Astrocyte (in vitro differentiated cells and primary cell): ENCODE data around the gene LRFN5. TPM values are rescaled to one million over a fixed set of nuclear protein-coding genes. Genes with fewer than 3 reads are reported as not detected.

Experiments used
- DNase-seq: peaks from one replicate; pipeline ENCODE4 v3.0.0-alpha.2; 2010; ENCODE audit warnings: low read depth
- FAIRE-seq: peaks from 2 replicates; lab custom pipeline; 2011; peaks lifted over from hg19 to GRCh38; lab: Jason Lieb, UNC
- H2AFZ ChIP-seq: 2 replicates; pipeline ENCODE4 v1.6.0; 2012; ENCODE audit warnings: low read depth, low read length, inconsistent platforms
- H3K27ac ChIP-seq: 2 replicates; pipeline ENCODE4 v1.5.1; 2011; ENCODE audit warnings: low read depth, low read length, inconsistent platforms
- H3K27me3 ChIP-seq: 2 replicates; pipeline ENCODE4 v1.6.0; 2011; ENCODE audit warnings: low read length, inconsistent platforms; ENCODE audit not compliant: insufficient read depth
- H3K36me3 ChIP-seq: 2 replicates; pipeline ENCODE4 v1.5.1; 2011; ENCODE audit warnings: low read length, inconsistent platforms; ENCODE audit not compliant: insufficient read depth
- H3K4me1 ChIP-seq: 2 replicates; pipeline ENCODE4 v1.5.1; 2011; ENCODE audit warnings: low read length, inconsistent platforms; ENCODE audit not compliant: insufficient read depth
- H3K4me2 ChIP-seq: 2 replicates; pipeline ENCODE4 v1.6.0; 2012; ENCODE audit warnings: low read length, inconsistent platforms
- H3K4me3 ChIP-seq: 2 replicates; pipeline ENCODE4 v1.5.1; 2011; ENCODE audit warnings: low read depth, mild to moderate bottlenecking, low read length, inconsistent platforms; ENCODE audit not compliant: insufficient read depth
- H3K79me2 ChIP-seq: 2 replicates; pipeline ENCODE4 v1.6.0; 2012; ENCODE audit warnings: mild to moderate bottlenecking, low read length, inconsistent platforms; ENCODE audit not compliant: insufficient read depth
- H3K9ac ChIP-seq: 2 replicates; pipeline ENCODE4 v1.6.0; 2012; ENCODE audit warnings: mild to moderate bottlenecking, low read length, inconsistent platforms
- H3K9me3 ChIP-seq: 2 replicates; pipeline ENCODE4 v1.5.1; 2012; ENCODE audit warnings: low read depth, mild to moderate bottlenecking, low read length, inconsistent platforms; ENCODE audit not compliant: insufficient read depth
- H4K20me1 ChIP-seq: 2 replicates; pipeline ENCODE4 v1.6.0; 2012; ENCODE audit warnings: low read length, inconsistent platforms; ENCODE audit not compliant: insufficient read depth
- H3K27ac Mint-ChIP-seq: one replicate; pipeline ENCODE4 v1.8.0; 2021; ENCODE audit warnings: mild to moderate bottlenecking, mixed read lengths; ENCODE audit not compliant: unreplicated experiment
- H3K27me3 Mint-ChIP-seq: one replicate; pipeline ENCODE4 v1.8.0; 2021; ENCODE audit warnings: low read depth, mixed read lengths; ENCODE audit not compliant: unreplicated experiment
- H3K36me3 Mint-ChIP-seq: one replicate; pipeline ENCODE4 v1.8.0; 2021; ENCODE audit warnings: low read depth, mixed read lengths; ENCODE audit not compliant: unreplicated experiment
- H3K4me1 Mint-ChIP-seq: one replicate; pipeline ENCODE4 v1.8.0; 2021; ENCODE audit warnings: low read depth, mixed read lengths; ENCODE audit not compliant: unreplicated experiment
- H3K4me3 Mint-ChIP-seq: one replicate; pipeline ENCODE4 v1.8.0; 2021; ENCODE audit warnings: mild to moderate bottlenecking, moderate library complexity, mixed read lengths; ENCODE audit not compliant: unreplicated experiment
- H3K9me3 Mint-ChIP-seq: one replicate; pipeline ENCODE4 v1.8.0; 2021; ENCODE audit warnings: mild to moderate bottlenecking, mixed read lengths; ENCODE audit not compliant: unreplicated experiment
- EZH2 ChIP-seq: IDR thresholded peaks from 2 replicates; pipeline ENCODE4 v1.6.1; 2012; ENCODE audit warnings: mild to moderate bottlenecking, low read length, inconsistent platforms; ENCODE audit not compliant: insufficient read depth
- total RNA-seq: library from RNA; stranded (reverse); gene quantifications from 2 replicates; pipeline ENCODE4 v1.2.1, GENCODE V29; 2021
- TF ChIP-seq, protein P1 (sequence below): IDR thresholded peaks from 2 replicates; pipeline ENCODE4 v1.5.1; 2011; ENCODE audit warnings: low read depth, mild to moderate bottlenecking, inconsistent platforms, low read length, moderate library complexity; ENCODE audit not compliant: insufficient read depth

The LRFN5 gene
- total RNA-seq, 1 donor from 2014 or later = 1.5 TPM

DNA sequence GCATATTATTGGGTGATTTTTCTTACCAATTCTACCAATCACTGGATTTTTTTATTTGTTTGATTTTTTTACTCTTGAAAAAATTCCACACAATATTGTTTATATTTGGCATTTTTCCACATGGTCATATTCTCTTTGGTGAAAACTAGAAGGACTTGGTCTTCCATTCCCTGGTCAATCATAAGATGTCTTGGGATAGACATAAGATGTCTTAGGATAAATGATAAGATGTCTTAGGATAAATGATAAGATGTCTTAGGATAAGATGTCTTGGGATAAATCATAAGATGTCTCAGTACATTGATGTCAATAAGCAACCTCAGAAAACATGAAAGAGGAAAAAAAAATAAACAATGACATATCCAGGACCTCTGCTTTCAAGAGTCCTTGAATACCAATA is 309.1 kb downstream of the LRFN5 start:
- H3K4me3 Mint-ChIP-seq = no peak overlapping the region
- FAIRE-seq (no peak), DNase-seq (no peak)
- H3K27ac Mint-ChIP-seq = no peak overlapping the region
- Histone ChIP-seq H3K27me3 (no peaks in the 10 kb centered on the region), H3K27ac (no peak overlapping the region), H4K20me1 (no peaks in the 10 kb centered on the region), H2AFZ (no peak overlapping the region), H3K4me1 (no peaks in the 10 kb centered on the region), H3K4me3 (no peak overlapping the region), H3K4me2 (no peak overlapping the region), H3K79me2 (no peaks in the 10 kb centered on the region), H3K9me3 (no peaks in the 10 kb centered on the region), H3K36me3 (no peaks in the 10 kb centered on the region), H3K9ac (no peak overlapping the region)
- no peaks in the 10 kb centered on the region for H3K4me1 Mint-ChIP-seq
- no peaks in the 10 kb centered on the region for H3K36me3 Mint-ChIP-seq
- H3K27me3 Mint-ChIP-seq = no peaks in the 10 kb centered on the region
- H3K9me3 Mint-ChIP-seq = no peaks in the 10 kb centered on the region
- TF ChIP-seq, protein P1, sequence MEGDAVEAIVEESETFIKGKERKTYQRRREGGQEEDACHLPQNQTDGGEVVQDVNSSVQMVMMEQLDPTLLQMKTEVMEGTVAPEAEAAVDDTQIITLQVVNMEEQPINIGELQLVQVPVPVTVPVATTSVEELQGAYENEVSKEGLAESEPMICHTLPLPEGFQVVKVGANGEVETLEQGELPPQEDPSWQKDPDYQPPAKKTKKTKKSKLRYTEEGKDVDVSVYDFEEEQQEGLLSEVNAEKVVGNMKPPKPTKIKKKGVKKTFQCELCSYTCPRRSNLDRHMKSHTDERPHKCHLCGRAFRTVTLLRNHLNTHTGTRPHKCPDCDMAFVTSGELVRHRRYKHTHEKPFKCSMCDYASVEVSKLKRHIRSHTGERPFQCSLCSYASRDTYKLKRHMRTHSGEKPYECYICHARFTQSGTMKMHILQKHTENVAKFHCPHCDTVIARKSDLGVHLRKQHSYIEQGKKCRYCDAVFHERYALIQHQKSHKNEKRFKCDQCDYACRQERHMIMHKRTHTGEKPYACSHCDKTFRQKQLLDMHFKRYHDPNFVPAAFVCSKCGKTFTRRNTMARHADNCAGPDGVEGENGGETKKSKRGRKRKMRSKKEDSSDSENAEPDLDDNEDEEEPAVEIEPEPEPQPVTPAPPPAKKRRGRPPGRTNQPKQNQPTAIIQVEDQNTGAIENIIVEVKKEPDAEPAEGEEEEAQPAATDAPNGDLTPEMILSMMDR = no peak
- no peak for TF ChIP-seq EZH2

DNA sequence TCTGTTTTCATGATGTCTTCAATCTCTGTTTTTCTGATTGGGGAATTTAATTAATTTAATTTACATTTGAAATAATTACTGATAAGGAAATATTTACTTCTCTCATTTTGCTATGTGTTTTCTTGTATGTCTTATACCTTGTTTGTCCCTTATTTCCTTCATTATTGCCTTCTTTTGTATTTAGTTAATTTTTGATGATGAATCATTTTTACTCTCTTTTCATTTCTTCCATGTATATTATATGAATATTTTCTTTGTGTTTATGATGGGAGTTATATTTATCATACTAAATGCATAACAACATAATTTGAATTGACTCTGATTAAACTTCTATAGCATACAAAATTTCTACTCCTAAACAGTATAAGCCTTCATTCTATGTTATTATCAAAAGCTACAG is 309.6 kb downstream of the LRFN5 start:
- no peak overlapping the region for H2AFZ ChIP-seq
- H4K20me1 ChIP-seq = no peaks in the 10 kb centered on the region
- H3K4me1 ChIP-seq = no peaks in the 10 kb centered on the region
- Mint-ChIP-seq H3K36me3 (no peaks in the 10 kb centered on the region), H3K27me3 (no peaks in the 10 kb centered on the region), H3K4me1 (no peaks in the 10 kb centered on the region), H3K27ac (no peak overlapping the region), H3K9me3 (no peaks in the 10 kb centered on the region), H3K4me3 (no peak overlapping the region)
- H3K36me3 ChIP-seq = no peaks in the 10 kb centered on the region
- H3K4me3 ChIP-seq = no peak overlapping the region
- H3K79me2 ChIP-seq = no peaks in the 10 kb centered on the region
- TF ChIP-seq, protein P1 = no peak
- TF ChIP-seq EZH2 = no peak
- no peaks in the 10 kb centered on the region for H3K9me3 ChIP-seq
- no peak for FAIRE-seq
- no peak overlapping the region for H3K27ac ChIP-seq
- no peak overlapping the region for H3K4me2 ChIP-seq
- no peaks in the 10 kb centered on the region for H3K27me3 ChIP-seq
- H3K9ac ChIP-seq = no peak overlapping the region
- DNase-seq = no peak

DNA sequence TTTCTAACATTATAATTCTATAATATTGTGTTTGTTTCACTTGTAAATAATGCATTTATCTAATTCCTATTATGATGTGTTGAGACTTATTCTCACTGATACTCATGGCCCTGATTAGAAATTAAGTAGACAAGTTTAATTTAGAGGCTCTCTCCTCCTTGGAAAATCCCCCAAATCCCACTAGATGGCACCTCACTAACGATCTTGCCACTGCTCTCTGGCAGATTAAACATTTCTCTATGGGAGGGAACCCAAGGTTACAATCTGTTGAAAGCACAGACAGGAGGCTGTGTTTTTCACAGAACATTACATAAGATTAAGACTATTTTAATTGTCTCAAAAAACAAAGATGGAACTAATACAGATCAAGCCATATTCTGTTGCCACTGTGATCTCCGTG is 318.7 kb downstream of the LRFN5 start:
- no peaks in the 10 kb centered on the region for H3K36me3 ChIP-seq
- H3K9me3 ChIP-seq = no peaks in the 10 kb centered on the region
- H3K27ac Mint-ChIP-seq = no peak overlapping the region
- H3K4me1 Mint-ChIP-seq = no peaks in the 10 kb centered on the region
- no peak for FAIRE-seq
- no peak overlapping the region for H3K4me2 ChIP-seq
- H3K4me1 ChIP-seq = no peaks in the 10 kb centered on the region
- TF ChIP-seq, protein P1 = peak; percentile 24
- TF ChIP-seq EZH2 = no peak
- no peak overlapping the region for H3K4me3 ChIP-seq
- H3K4me3 Mint-ChIP-seq = no peak overlapping the region
- H4K20me1 ChIP-seq = no peaks in the 10 kb centered on the region
- no peaks in the 10 kb centered on the region for H3K79me2 ChIP-seq
- no peaks in the 10 kb centered on the region for H3K27me3 Mint-ChIP-seq
- no peak for DNase-seq
- no peaks in the 10 kb centered on the region for H3K27me3 ChIP-seq
- no peak overlapping the region for H3K9ac ChIP-seq
- H3K27ac ChIP-seq = no peak overlapping the region
- H2AFZ ChIP-seq = no peak overlapping the region
- no peaks in the 10 kb centered on the region for H3K9me3 Mint-ChIP-seq
- H3K36me3 Mint-ChIP-seq = no peaks in the 10 kb centered on the region
